ENCODE measurements around the gene GPR137. TPM values are rescaled to one million over a fixed set of nuclear protein-coding genes. Genes with fewer than 3 reads are reported as not detected.
A peak's percentile ranks its signal among the peaks of the same experiment; 100 is the strongest.
"Not testable (repeated sequence)": the region's sequence is repeated elsewhere in the genome, so short reads cannot be mapped to it uniquely, and the experiment has no call there.

GPR137 gene
- total RNA-seq, 2 donors from 2014 or later, result 57.7 to 58.4 TPM

DNA sequence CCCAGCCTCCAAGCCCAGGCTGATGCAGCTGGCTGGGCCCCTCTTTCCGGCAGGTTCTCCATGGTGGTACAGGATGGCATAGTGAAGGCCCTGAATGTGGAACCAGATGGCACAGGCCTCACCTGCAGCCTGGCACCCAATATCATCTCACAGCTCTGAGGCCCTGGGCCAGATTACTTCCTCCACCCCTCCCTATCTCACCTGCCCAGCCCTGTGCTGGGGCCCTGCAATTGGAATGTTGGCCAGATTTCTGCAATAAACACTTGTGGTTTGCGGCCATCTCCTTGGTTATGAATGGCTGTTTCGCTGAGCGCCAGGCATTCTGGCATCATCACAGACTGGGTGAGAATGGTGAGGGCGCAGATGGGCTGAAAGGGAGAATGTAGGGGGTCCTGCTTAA lies 35.9 kb downstream of the GPR137 start:
- Mint-ChIP-seq H3K9me3 (no peaks in the 10 kb centered on the region), H3K36me3 (ENCODE audit: low read depth) (peaks cover 29% of the 10 kb centered on the region), H3K4me1 (peaks cover 10% of the 10 kb centered on the region), H3K4me3 (no peak overlapping the region), H3K27me3 (ENCODE audit: insufficient read depth) (no peaks in the 10 kb centered on the region), H3K27ac (no peak overlapping the region)
- H3K4me3 ChIP-seq (ENCODE audit: low read length), result no peak overlapping the region
- no peak overlapping the region for H3K27ac ChIP-seq (ENCODE audit: low read depth, low read length)
- TF ChIP-seq, protein P1, sequence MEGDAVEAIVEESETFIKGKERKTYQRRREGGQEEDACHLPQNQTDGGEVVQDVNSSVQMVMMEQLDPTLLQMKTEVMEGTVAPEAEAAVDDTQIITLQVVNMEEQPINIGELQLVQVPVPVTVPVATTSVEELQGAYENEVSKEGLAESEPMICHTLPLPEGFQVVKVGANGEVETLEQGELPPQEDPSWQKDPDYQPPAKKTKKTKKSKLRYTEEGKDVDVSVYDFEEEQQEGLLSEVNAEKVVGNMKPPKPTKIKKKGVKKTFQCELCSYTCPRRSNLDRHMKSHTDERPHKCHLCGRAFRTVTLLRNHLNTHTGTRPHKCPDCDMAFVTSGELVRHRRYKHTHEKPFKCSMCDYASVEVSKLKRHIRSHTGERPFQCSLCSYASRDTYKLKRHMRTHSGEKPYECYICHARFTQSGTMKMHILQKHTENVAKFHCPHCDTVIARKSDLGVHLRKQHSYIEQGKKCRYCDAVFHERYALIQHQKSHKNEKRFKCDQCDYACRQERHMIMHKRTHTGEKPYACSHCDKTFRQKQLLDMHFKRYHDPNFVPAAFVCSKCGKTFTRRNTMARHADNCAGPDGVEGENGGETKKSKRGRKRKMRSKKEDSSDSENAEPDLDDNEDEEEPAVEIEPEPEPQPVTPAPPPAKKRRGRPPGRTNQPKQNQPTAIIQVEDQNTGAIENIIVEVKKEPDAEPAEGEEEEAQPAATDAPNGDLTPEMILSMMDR (conservative IDR thresholded peaks at IDR 0.05), result no peak
- 90 to 93% methylated on average over 2 to 5 of the region's 5 CpGs for WGBS, 2 experiments (ENCODE audit: insufficient coverage in 1 of 2, insufficient read length in 1 of 2)
- no peaks in the 10 kb centered on the region for H3K9me3 ChIP-seq (ENCODE audit: control insufficient read depth, low read length)
- H3K4me1 ChIP-seq (ENCODE audit: control insufficient read depth, insufficient read depth, low read length), result peaks cover 5% of the 10 kb centered on the region
- no peak overlapping the region for H3K9ac ChIP-seq (ENCODE audit: extremely low read depth, low read length, poor library complexity, severe bottlenecking)
- no peak for DNase-seq
- peaks cover 28% of the 10 kb centered on the region for H3K36me3 ChIP-seq (ENCODE audit: control insufficient read depth, insufficient read depth, low read length)
- H3K27me3 ChIP-seq (ENCODE audit: control insufficient read depth, insufficient read depth, low read length, poor library complexity, severe bottlenecking), result no peaks in the 10 kb centered on the region

DNA sequence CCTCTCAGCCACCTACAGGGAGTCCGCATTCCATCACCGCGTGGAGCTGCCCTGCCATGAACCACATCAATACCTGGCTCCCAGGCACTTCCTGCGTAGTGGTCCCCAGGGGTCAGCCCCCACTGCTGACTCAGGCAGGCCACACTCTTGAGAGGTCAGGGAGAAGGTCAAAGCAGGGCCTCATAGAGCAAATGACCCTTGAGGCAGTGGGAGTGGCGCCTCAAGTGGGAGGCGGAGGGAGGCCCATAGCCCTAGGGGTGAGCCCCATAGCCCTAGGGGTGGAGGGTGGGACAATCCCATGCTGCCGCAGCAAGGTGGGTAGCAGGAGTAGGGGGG lies 37.2 kb downstream of the GPR137 start:
- Histone ChIP-seq H3K4me3 (ENCODE audit: low read length) (no peak overlapping the region), H3K36me3 (ENCODE audit: control insufficient read depth, insufficient read depth, low read length) (peaks cover 28% of the 10 kb centered on the region), H3K27me3 (ENCODE audit: control insufficient read depth, insufficient read depth, low read length, poor library complexity, severe bottlenecking) (no peaks in the 10 kb centered on the region), H3K27ac (ENCODE audit: low read depth, low read length) (no peak overlapping the region), H3K9me3 (ENCODE audit: control insufficient read depth, low read length) (no peaks in the 10 kb centered on the region), H3K4me1 (ENCODE audit: control insufficient read depth, insufficient read depth, low read length) (peaks cover 5% of the 10 kb centered on the region), H3K9ac (ENCODE audit: extremely low read depth, low read length, poor library complexity, severe bottlenecking) (no peak overlapping the region)
- TF ChIP-seq, protein P1 (conservative IDR thresholded peaks at IDR 0.05), result no peak
- WGBS, 2 experiments (ENCODE audit: insufficient coverage in 1 of 2, insufficient read length in 1 of 2), result 63 to 87% methylated on average over 2 to 7 of the region's 7 CpGs
- Mint-ChIP-seq H3K4me1 (peaks cover 6% of the 10 kb centered on the region), H3K27me3 (ENCODE audit: insufficient read depth) (peaks cover 2% of the 10 kb centered on the region), H3K27ac (no peak overlapping the region), H3K9me3 (no peaks in the 10 kb centered on the region), H3K4me3 (no peak overlapping the region), H3K36me3 (ENCODE audit: low read depth) (peaks cover 24% of the 10 kb centered on the region)
- DNase-seq, result no peak

DNA sequence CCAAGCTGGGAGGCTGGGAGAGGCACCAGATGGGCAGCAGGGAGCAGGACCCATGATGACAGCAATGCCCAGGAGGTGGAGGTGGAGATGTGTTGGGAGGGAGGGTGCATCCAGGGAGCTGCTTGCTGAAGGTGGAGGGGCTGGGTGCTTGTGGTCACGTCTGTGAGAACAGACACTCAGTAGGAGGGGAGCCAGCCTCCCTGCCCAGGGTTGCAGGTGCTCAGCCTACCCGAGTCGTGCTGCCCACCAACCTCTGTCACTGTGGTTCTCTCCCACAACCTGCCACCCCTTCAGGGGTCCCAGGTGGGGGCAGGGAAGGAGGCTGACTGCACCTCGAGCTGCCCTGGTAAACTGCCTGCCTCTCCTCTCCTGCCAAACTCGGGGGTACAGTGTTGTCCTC lies 37.7 kb downstream of the GPR137 start:
- Histone ChIP-seq H3K27ac (ENCODE audit: low read depth, low read length) (no peak overlapping the region), H3K4me3 (ENCODE audit: low read length) (no peak overlapping the region), H3K27me3 (ENCODE audit: control insufficient read depth, insufficient read depth, low read length, poor library complexity, severe bottlenecking) (no peaks in the 10 kb centered on the region), H3K4me1 (ENCODE audit: control insufficient read depth, insufficient read depth, low read length) (peaks cover 5% of the 10 kb centered on the region), H3K36me3 (ENCODE audit: control insufficient read depth, insufficient read depth, low read length) (peaks cover 28% of the 10 kb centered on the region), H3K9ac (ENCODE audit: extremely low read depth, low read length, poor library complexity, severe bottlenecking) (no peak overlapping the region), H3K9me3 (ENCODE audit: control insufficient read depth, low read length) (no peaks in the 10 kb centered on the region)
- peaks cover 6% of the 10 kb centered on the region for H3K4me1 Mint-ChIP-seq
- peaks cover 24% of the 10 kb centered on the region for H3K36me3 Mint-ChIP-seq (ENCODE audit: low read depth)
- WGBS, 2 experiments (ENCODE audit: insufficient coverage in 1 of 2, insufficient read length in 1 of 2), result 78% methylated on average over 5 of the region's 5 CpGs; no CpG with 5 or more reads in 1 of the 2 experiments
- no peak overlapping the region for H3K4me3 Mint-ChIP-seq
- H3K27me3 Mint-ChIP-seq (ENCODE audit: insufficient read depth), result peaks cover 2% of the 10 kb centered on the region
- DNase-seq, result no peak
- no peaks in the 10 kb centered on the region for H3K9me3 Mint-ChIP-seq
- TF ChIP-seq, protein P1 (conservative IDR thresholded peaks at IDR 0.05), result no peak
- H3K27ac Mint-ChIP-seq, result no peak overlapping the region

DNA sequence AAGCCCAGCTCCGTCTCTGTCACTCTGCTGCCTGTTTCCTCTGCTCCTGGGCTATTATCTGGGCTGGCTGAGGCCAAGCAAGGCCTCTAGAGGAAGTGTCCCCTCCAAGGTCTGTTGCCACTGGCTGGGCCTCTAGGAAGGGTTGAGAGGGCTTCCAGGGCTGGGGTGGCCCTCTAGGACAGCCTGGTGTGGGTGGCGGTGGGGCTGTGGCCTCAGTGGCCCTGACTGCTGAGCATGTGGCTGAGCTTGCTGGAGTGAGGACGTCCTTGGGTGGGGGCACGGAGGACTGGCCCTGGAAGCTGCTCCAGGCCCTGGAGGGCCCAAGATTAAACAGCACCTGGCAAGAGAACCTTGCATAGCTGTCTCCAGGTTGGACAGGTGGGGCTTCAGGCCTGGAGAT lies 38.3 kb downstream of the GPR137 start:
- H3K27me3 ChIP-seq (ENCODE audit: control insufficient read depth, insufficient read depth, low read length, poor library complexity, severe bottlenecking); H3K27ac ChIP-seq (ENCODE audit: low read depth, low read length); H3K9me3 ChIP-seq (ENCODE audit: control insufficient read depth, low read length); H3K9me3 Mint-ChIP-seq; H3K4me3 ChIP-seq (ENCODE audit: low read length); H3K4me1 Mint-ChIP-seq; H3K9ac ChIP-seq (ENCODE audit: extremely low read depth, low read length, poor library complexity, severe bottlenecking); H3K4me1 ChIP-seq (ENCODE audit: control insufficient read depth, insufficient read depth, low read length); DNase-seq; H3K27me3 Mint-ChIP-seq (ENCODE audit: insufficient read depth); H3K4me3 Mint-ChIP-seq: not testable (repeated sequence)
- H3K36me3 ChIP-seq (ENCODE audit: control insufficient read depth, insufficient read depth, low read length), result peaks cover 28% of the 10 kb centered on the region
- Mint-ChIP-seq H3K27ac (peak overlapping the region; percentile 79), H3K36me3 (ENCODE audit: low read depth) (peaks cover 24% of the 10 kb centered on the region)
- WGBS, 2 experiments (ENCODE audit: insufficient coverage in 1 of 2, insufficient read length in 1 of 2), result 92 to 100% methylated on average over 2 to 4 of the region's 4 CpGs

Data from endodermal cell (in vitro differentiated cells).